MCF 10A (cell line): ENCODE results near the gene RAD51B. TPM values are rescaled to one million over a fixed set of nuclear protein-coding genes. Genes with fewer than 3 reads are reported as not detected.

Experiments used
- BruUV-seq: library from RNA; stranded (reverse); fragments of 400-500 nt; replicated peaks from 2 replicates; lab custom pipeline; 2021; lab: Mats Ljungman, UMichigan
- CTCF ChIA-PET: fragments of 300-600 bp; sonication (Branson Sonifier 250); formaldehyde crosslinking; extraction: SDS; loops from one replicate; lab custom pipeline; 2021; ENCODE audit warnings: antibody characterized with exemption, inconsistent platforms; lab: Yijun Ruan, JAX
- POLR2A ChIA-PET: fragments of 300-600, 350-650 bp; sonication (Branson Sonifier 250); formaldehyde crosslinking; extraction: SDS; loops from one replicate; lab custom pipeline; 2020; ENCODE audit warnings: antibody characterized with exemption, inconsistent platforms; lab: Yijun Ruan, JAX
- DNase-seq: peaks from one replicate; pipeline ENCODE4 v3.0.0-alpha.2; 2018; ENCODE audit not compliant: unreplicated experiment
- H3K27ac Mint-ChIP-seq: one replicate; pipeline ENCODE4 v1.8.0; 2022; ENCODE audit warnings: mild to moderate bottlenecking, low read depth, mixed read lengths; ENCODE audit not compliant: unreplicated experiment
- H3K27me3 Mint-ChIP-seq: one replicate; pipeline ENCODE4 v1.8.0; 2022; ENCODE audit warnings: mixed read lengths; ENCODE audit not compliant: insufficient read depth, unreplicated experiment
- H3K36me3 Mint-ChIP-seq: one replicate; pipeline ENCODE4 v1.8.0; 2022; ENCODE audit warnings: mild to moderate bottlenecking, moderate library complexity, mixed read lengths; ENCODE audit not compliant: insufficient read depth, unreplicated experiment
- H3K4me1 Mint-ChIP-seq: one replicate; pipeline ENCODE4 v1.8.0; 2022; ENCODE audit warnings: mixed read lengths; ENCODE audit not compliant: insufficient read depth, unreplicated experiment
- H3K4me3 Mint-ChIP-seq: one replicate; pipeline ENCODE4 v1.8.0; 2022; ENCODE audit warnings: mild to moderate bottlenecking, moderate library complexity, mixed read lengths; ENCODE audit not compliant: unreplicated experiment
- H3K9me3 Mint-ChIP-seq: one replicate; pipeline ENCODE4 v1.8.0; 2022; ENCODE audit warnings: mixed read lengths; ENCODE audit not compliant: unreplicated experiment
- intact Hi-C: fragments of 100-400 bp; cut with micrococcal nuclease; formaldehyde crosslinking; loops from 2 replicates; pipeline ENCODE4 v1.14.1; 2022
- total RNA-seq: library from RNA; stranded (reverse); gene quantifications from 2 replicates; pipeline ENCODE4 v1.2.3, GENCODE V29; 2022
- TF ChIP-seq, protein P1 (sequence below): fragments of 200-600 bp; IDR thresholded peaks from one replicate; pipeline ENCODE4 v1.8.0; 2022; ENCODE audit warnings: antibody characterized with exemption, mild to moderate bottlenecking; ENCODE audit not compliant: unreplicated experiment

Gene RAD51B
- total RNA-seq, 1 experiment from 2014 or later, result 14.6 TPM

- peaks cover 6% of the 10 kb centered on the region for H3K36me3 Mint-ChIP-seq
- H3K27ac Mint-ChIP-seq, result peak overlapping the region; percentile 51
- ChIA-PET CTCF (no interaction called here), POLR2A (interaction anchor here (0.6 kb wide), 1 partner anchor 56 kb away, joined by 3 read pairs; no protein-coding TSS in a partner anchor)
- BruUV-seq, result no TSS peak
- DNase-seq, result no peak
- peaks cover 41% of the 10 kb centered on the region for H3K4me1 Mint-ChIP-seq
- H3K4me3 Mint-ChIP-seq, result no peak overlapping the region
- TF ChIP-seq, protein P1, sequence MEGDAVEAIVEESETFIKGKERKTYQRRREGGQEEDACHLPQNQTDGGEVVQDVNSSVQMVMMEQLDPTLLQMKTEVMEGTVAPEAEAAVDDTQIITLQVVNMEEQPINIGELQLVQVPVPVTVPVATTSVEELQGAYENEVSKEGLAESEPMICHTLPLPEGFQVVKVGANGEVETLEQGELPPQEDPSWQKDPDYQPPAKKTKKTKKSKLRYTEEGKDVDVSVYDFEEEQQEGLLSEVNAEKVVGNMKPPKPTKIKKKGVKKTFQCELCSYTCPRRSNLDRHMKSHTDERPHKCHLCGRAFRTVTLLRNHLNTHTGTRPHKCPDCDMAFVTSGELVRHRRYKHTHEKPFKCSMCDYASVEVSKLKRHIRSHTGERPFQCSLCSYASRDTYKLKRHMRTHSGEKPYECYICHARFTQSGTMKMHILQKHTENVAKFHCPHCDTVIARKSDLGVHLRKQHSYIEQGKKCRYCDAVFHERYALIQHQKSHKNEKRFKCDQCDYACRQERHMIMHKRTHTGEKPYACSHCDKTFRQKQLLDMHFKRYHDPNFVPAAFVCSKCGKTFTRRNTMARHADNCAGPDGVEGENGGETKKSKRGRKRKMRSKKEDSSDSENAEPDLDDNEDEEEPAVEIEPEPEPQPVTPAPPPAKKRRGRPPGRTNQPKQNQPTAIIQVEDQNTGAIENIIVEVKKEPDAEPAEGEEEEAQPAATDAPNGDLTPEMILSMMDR, result no peak
- no peaks in the 10 kb centered on the region for H3K9me3 Mint-ChIP-seq
- H3K27me3 Mint-ChIP-seq, result no peaks in the 10 kb centered on the region
- intact Hi-C loops, result loop anchor here (5.0 to 10.0 kb wide), 2 partner anchors 64 to 281 kb away; no protein-coding TSS in a partner anchor
Measured at GRCh38 chr14:68403191-68404145, 583.9 kb downstream of the RAD51B start.

DNA sequence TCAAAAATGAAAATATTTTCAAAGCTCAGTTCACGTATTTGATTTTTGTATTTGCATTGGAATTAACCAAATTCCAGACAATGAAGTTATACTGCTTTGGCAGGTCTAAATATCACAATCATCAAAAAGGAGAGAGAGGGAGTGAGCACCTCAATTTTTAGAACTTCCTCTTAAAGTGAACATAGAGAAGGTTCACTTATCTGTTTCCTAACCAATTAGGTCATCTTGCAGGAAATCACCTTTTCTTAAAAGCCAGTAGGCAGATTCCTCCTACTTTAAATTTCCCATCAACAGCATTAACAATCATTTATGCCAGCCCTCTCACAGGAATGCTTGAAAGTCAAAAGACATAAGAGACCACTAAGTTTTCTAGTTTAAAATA, 584.6 kb downstream of the RAD51B start:
- BruUV-seq, result no TSS peak
- Mint-ChIP-seq H3K36me3 (peaks cover 6% of the 10 kb centered on the region), H3K27me3 (no peaks in the 10 kb centered on the region), H3K4me1 (peaks cover 40% of the 10 kb centered on the region), H3K27ac (peak overlapping the region; percentile 49), H3K9me3 (no peaks in the 10 kb centered on the region), H3K4me3 (no peak overlapping the region)
- POLR2A ChIA-PET, result interaction anchor here (0.6 to 0.8 kb wide), 2 partner anchors 37 to 122 kb away, joined by 3 read pairs; no protein-coding TSS in a partner anchor
- TF ChIP-seq, protein P1, result no peak
- CTCF ChIA-PET, result no interaction called here
- no peak for DNase-seq
- intact Hi-C loops, result loop anchor here (5.0 to 10.0 kb wide), 2 partner anchors 63 to 281 kb away; no protein-coding TSS in a partner anchor

DNA sequence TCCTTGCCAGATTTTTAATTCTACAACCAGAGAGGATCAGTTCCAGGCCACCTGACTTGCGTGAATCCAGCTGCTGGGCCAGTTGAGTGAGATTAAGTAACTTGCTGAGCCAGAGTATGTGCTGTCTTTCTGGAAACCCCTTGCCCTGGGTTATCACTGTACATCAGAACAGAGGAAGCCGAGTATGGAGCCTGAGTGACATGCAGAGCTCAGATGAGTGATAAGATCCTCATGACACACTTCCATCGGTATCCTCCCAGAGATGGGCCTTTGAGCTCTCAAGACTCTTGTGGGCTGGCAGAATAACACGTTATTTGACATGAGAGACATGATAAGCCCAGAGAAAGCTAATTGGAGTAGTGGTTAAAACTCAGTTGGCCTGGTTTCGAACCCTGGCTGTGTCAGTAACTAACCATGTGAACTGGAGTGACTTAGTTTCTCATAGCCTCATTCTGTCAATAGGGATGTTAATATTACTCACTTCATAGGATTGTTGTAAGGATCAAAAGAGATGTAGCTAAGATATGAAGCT, 585.1 kb downstream of the RAD51B start:
- TF ChIP-seq, protein P1, result no peak
- Mint-ChIP-seq H3K4me1 (peaks cover 43% of the 10 kb centered on the region), H3K4me3 (no peak overlapping the region), H3K27ac (peak overlapping the region; percentile 49), H3K9me3 (no peaks in the 10 kb centered on the region), H3K36me3 (peaks cover 6% of the 10 kb centered on the region), H3K27me3 (no peaks in the 10 kb centered on the region)
- intact Hi-C loops, result loop anchor here (5.0 to 10.0 kb wide), 2 partner anchors 63 to 280 kb away; no protein-coding TSS in a partner anchor
- ChIA-PET CTCF (interaction anchor here (0.7 kb wide), 1 partner anchor 271 kb away, joined by 3 read pairs; no protein-coding TSS in a partner anchor), POLR2A (interaction anchor here (0.6 to 0.9 kb wide), 4 partner anchors 18 to 1925 kb away, joined by 3 to 4 read pairs (median 3); no protein-coding TSS in a partner anchor)
- BruUV-seq, result no TSS peak
- no peak for DNase-seq
